ENCODE measurements around the gene SMIM1.
"Not testable (repeated sequence)": the region's sequence is repeated elsewhere in the genome, so short reads cannot be mapped to it uniquely, and the experiment has no call there.

Gene SMIM1

GRCh38 chr1:3805038-3805437 is 32.5 kb downstream of the SMIM1 start:
- TF ChIP-seq CTCF (conservative IDR thresholded peaks at IDR 0.05; ENCODE audit: low read depth, low read length), result no peak
- no peak overlapping the region for H3K4me3 ChIP-seq (ENCODE audit: low read length)
- no peak for DNase-seq (ENCODE audit: low read depth)

GRCh38 chr1:3807769-3808168 is 35.2 kb downstream of the SMIM1 start:
- no peak for TF ChIP-seq CTCF (conservative IDR thresholded peaks at IDR 0.05; ENCODE audit: low read depth, low read length)
- DNase-seq (ENCODE audit: low read depth), result no peak
- H3K4me3 ChIP-seq (ENCODE audit: low read length), result no peak overlapping the region

GRCh38 chr1:3809680-3810079 is 37.1 kb downstream of the SMIM1 start:
- no peak for TF ChIP-seq CTCF (conservative IDR thresholded peaks at IDR 0.05; ENCODE audit: low read depth, low read length)
- no peak overlapping the region for H3K4me3 ChIP-seq (ENCODE audit: low read length)
- no peak for DNase-seq (ENCODE audit: low read depth)

GRCh38 chr1:3810149-3810761 is 37.7 kb downstream of the SMIM1 start:
- not testable (repeated sequence) for DNase-seq (ENCODE audit: low read depth); H3K4me3 ChIP-seq (ENCODE audit: low read length)

- H3K4me3 ChIP-seq (ENCODE audit: low read length), result no peak overlapping the region
- TF ChIP-seq CTCF (conservative IDR thresholded peaks at IDR 0.05; ENCODE audit: low read depth, low read length), result no peak
- no peak for DNase-seq (ENCODE audit: low read depth)
Observed at GRCh38 chr1:3811595-3811911, 39.0 kb downstream of the SMIM1 start.

- no peak for DNase-seq (ENCODE audit: low read depth)
- H3K4me3 ChIP-seq (ENCODE audit: low read length), result no peak overlapping the region
- no peak for TF ChIP-seq CTCF (conservative IDR thresholded peaks at IDR 0.05; ENCODE audit: low read depth, low read length)
Observed at GRCh38 chr1:3814065-3814464, 41.5 kb downstream of the SMIM1 start.

- no peak overlapping the region for H3K4me3 ChIP-seq (ENCODE audit: low read length)
- TF ChIP-seq CTCF (conservative IDR thresholded peaks at IDR 0.05; ENCODE audit: low read depth, low read length), result no peak
- no peak for DNase-seq (ENCODE audit: low read depth)
Observed at GRCh38 chr1:3814771-3815561, 42.4 kb downstream of the SMIM1 start.

Data from retinal pigment epithelial cell (primary cell).